Chondrocyte (in vitro differentiated cells): ENCODE results near the gene TMBIM6. TPM values are rescaled to one million over a fixed set of nuclear protein-coding genes. Genes with fewer than 3 reads are reported as not detected.
A peak's percentile ranks its signal among the peaks of the same experiment; 100 is the strongest.
"Not testable (repeated sequence)": the region's sequence is repeated elsewhere in the genome, so short reads cannot be mapped to it uniquely, and the experiment has no call there.

ENCODE experiments used
- DNase-seq: peaks from one replicate; pipeline ENCODE4 v3.0.0; 2021; ENCODE audit warnings: mixed read lengths, low spot score
- H3K27ac Mint-ChIP-seq: one replicate; pipeline ENCODE4 v1.8.0; 2021; ENCODE audit warnings: mild to moderate bottlenecking, moderate library complexity, mixed read lengths; ENCODE audit not compliant: unreplicated experiment
- H3K27me3 Mint-ChIP-seq: 2 replicates; pipeline ENCODE4 v1.8.0; 2021; ENCODE audit warnings: low read depth, mixed read lengths
- H3K36me3 Mint-ChIP-seq: 2 replicates; pipeline ENCODE4 v1.8.0; 2021; ENCODE audit warnings: low read depth, mixed read lengths
- H3K4me1 Mint-ChIP-seq: 2 replicates; pipeline ENCODE4 v1.8.0; 2021; ENCODE audit warnings: low read depth, mild to moderate bottlenecking, mixed read lengths
- H3K4me3 Mint-ChIP-seq: one replicate; pipeline ENCODE4 v1.8.0; 2021; ENCODE audit warnings: mild to moderate bottlenecking, moderate library complexity, mixed read lengths; ENCODE audit not compliant: unreplicated experiment
- H3K9me3 Mint-ChIP-seq: 2 replicates; pipeline ENCODE4 v1.8.0; 2021; ENCODE audit warnings: low read depth, mixed read lengths
- CTCF ChIP-seq: fragments of 200-600 bp; sonication (generic); IDR thresholded peaks from 2 replicates; pipeline ENCODE4 v1.5.0; 2021; ENCODE audit warnings: antibody characterized with exemption, mild to moderate bottlenecking, moderate library complexity
- total RNA-seq: library from RNA; stranded (reverse); gene quantifications from 3 replicates; pipeline ENCODE4 v1.2.1, GENCODE V29; 2021

TMBIM6 gene
- total RNA-seq, 1 donor from 2014 or later: 344 TPM

GRCh38 chr12:49767333-49767732 lies 26.0 kb downstream of the TMBIM6 start:
- Mint-ChIP-seq H3K27ac (no peak overlapping the region), H3K4me3 (no peak overlapping the region), H3K27me3 (no peaks in the 10 kb centered on the region), H3K36me3 (peaks cover 26% of the 10 kb centered on the region), H3K4me1 (no peaks in the 10 kb centered on the region), H3K9me3 (no peaks in the 10 kb centered on the region)
- DNase-seq: no peak
- TF ChIP-seq CTCF: no peak

GRCh38 chr12:49773102-49773501 lies 31.7 kb downstream of the TMBIM6 start:
- not testable (repeated sequence) for H3K36me3 Mint-ChIP-seq, DNase-seq, H3K4me3 Mint-ChIP-seq, H3K27me3 Mint-ChIP-seq, H3K9me3 Mint-ChIP-seq, H3K27ac Mint-ChIP-seq, H3K4me1 Mint-ChIP-seq

GRCh38 chr12:49776413-49776812 lies 35.1 kb downstream of the TMBIM6 start:
- Mint-ChIP-seq H3K27me3 (peaks cover 3% of the 10 kb centered on the region), H3K4me3 (no peak overlapping the region), H3K4me1 (peaks cover 9% of the 10 kb centered on the region), H3K36me3 (no peaks in the 10 kb centered on the region), H3K9me3 (no peaks in the 10 kb centered on the region), H3K27ac (peak overlapping the region; percentile 86)
- peak; percentile 92 for TF ChIP-seq CTCF
- DNase-seq: no peak

GRCh38 chr12:49776858-49777257 lies 35.5 kb downstream of the TMBIM6 start:
- no peaks in the 10 kb centered on the region for H3K36me3 Mint-ChIP-seq
- no peak for TF ChIP-seq CTCF
- H3K4me1 Mint-ChIP-seq: peaks cover 9% of the 10 kb centered on the region
- H3K4me3 Mint-ChIP-seq: no peak overlapping the region
- peak overlapping the region; percentile 86 for H3K27ac Mint-ChIP-seq
- H3K27me3 Mint-ChIP-seq: peaks cover 3% of the 10 kb centered on the region
- H3K9me3 Mint-ChIP-seq: no peaks in the 10 kb centered on the region
- no peak for DNase-seq

GRCh38 chr12:49777341-49777740 lies 36.0 kb downstream of the TMBIM6 start:
- H3K27me3 Mint-ChIP-seq: peaks cover 3% of the 10 kb centered on the region
- no peak for DNase-seq
- no peak overlapping the region for H3K4me3 Mint-ChIP-seq
- no peaks in the 10 kb centered on the region for H3K9me3 Mint-ChIP-seq
- no peak overlapping the region for H3K27ac Mint-ChIP-seq
- H3K4me1 Mint-ChIP-seq: peaks cover 9% of the 10 kb centered on the region
- no peak for TF ChIP-seq CTCF
- H3K36me3 Mint-ChIP-seq: no peaks in the 10 kb centered on the region
